Left renal pelvis (tissue), 4 donors: ENCODE measurements around the gene GOLPH3. TPM values are rescaled to one million over a fixed set of nuclear protein-coding genes. Genes with fewer than 3 reads are reported as not detected.
"Not testable (repeated sequence)": the region's sequence is repeated elsewhere in the genome, so short reads cannot be mapped to it uniquely, and the experiment has no call there.

Source experiments
- DNase-seq, 4 donors: peaks; one replicate each; pipeline ENCODE4 v3.0.0-alpha.2; 2013; ENCODE audit warnings: low read depth in 4 of 4, low spot score in 3 of 4
- polyA plus RNA-seq, 4 donors: library from polyadenylated mRNA; unstranded; fragments of 120-200 nt; gene quantifications; one replicate each; pipeline ENCODE4 v1.2.1, GENCODE V29; 2013; ENCODE audit not compliant: insufficient read length in 4 of 4

The GOLPH3 gene
- 100 to 1,000 TPM in 1 of 4 donors, 10 to 100 TPM in 3; 84.7 to 111 (median 91.8) TPM for polyA plus RNA-seq

DNA sequence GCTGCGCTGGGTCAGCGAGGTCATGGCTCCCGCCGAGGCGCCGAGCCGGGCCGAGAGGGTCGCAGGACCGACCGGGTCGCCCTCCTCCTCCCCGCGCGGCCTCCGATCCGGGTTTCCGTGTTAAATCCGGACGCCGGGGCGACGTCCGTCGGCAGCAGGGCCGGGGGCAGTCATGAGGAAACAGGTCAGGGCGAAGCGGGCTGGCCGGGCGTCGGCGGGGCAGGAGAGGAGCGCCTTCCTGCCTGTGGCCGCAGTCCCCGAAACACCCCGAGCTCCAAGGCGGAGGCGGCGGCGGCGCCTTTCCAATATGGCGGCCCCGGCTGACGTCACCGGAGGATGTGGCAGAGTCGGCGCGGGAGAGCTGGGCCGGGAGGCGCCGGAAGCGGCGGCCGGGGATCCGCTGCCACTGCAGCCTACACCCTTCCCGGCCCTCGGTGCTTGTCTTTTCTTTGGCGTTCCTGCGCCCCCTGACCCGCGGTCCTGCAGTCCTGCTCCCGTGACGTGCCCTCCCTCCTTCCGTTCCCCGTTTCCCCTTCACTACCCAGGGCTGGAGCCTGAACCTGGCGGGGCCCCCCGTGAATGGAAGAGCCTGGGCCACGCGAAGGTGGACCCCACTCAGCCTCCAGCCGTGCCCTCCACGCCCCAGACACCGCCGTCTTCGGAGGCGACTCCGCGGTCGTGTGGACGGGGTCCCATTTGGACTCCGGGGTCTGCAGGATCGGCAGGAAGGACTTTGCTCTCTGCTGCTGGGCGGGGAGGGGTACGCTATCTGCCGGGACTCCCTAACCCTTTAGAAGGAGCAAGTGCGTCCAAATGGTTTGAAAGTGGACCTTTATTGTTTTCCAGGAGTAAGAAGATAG is at the start of gene GOLPH3:
GOLPH3 (minus strand) TSS at position 309 of the 860 bp plus-strand sequence; CDS start at position 24, 285 bp downstream.
- DNase-seq: peak; percentile 61 to 72 (median 70)

DNA sequence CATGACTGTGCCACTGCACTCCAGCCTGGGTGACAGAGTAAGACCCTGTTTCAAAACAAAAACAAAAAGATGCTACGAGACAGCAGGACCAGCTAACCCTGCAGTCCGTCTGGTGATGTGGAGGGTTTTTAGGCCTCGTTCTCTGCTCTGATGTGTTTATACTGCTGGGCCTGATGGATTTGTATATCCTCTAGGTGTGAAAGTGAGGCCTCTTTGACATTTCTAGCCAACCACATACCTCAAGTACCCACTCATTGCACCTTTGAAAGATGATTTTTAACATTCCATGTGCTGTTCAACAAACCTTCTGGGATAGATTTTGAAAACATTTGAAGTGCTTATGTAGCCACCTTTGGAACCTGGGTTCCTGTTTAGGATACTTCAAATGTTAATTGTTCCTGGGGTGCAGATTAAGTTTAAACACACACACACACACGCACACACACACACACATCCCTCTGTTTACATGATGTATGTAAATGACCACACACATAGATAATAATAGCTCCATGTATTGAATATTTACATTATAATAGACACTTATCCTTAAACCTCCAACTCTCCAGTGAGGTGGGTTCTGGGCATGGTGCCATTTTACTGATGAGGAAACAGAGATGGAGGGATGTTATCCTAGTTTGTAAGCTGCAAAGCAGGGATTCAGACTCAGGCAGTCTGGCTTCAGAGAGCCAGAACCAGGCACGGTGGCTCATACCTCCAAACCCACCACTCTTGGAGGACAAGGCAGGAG is 48.8 kb upstream of the GOLPH3 start:
- DNase-seq: no peak

DNA sequence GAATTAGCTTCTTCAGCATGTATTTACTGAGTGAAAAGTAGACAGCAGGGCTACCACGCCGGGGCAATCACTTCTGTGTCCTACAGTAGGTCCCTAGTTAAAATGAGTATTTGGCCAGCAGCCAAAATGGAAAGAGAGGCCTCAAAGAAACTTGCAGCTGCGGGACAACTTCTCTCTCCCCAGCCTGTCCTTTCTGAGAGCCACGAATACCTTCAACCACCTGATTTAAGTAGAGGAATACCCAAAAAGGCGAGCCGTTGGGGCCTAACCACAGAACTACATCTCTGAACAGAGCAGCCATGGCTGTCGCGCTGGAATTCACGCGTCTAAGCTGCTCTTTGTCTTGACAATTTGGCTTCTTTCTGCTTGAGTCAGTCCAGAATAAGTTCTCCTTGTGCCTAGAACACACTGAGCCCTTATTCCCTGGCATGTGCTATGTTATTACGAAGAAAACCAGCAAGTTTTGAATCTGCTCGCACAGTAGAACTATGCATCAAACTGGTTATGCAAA is 43.8 kb upstream of the GOLPH3 start:
- no peak for DNase-seq

DNA sequence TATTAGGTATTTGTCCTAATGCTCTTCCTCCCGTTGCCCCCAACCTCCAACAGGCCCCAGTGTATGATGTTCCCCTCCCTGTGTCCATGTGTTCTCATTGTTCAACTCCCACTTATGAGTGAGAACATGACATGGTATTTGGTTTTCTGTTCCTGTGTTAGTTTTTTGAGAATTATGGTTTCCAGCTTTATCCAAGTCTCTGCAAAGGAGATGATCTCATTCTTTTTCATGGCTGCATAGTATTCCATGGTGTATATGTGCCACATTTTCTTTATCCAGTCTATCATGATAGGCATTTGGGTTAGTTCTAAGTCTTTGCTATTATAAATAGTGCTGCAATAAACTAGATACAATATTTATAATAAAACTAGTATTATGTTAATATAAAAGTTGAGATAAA is 40.2 kb upstream of the GOLPH3 start:
- not testable (repeated sequence) for DNase-seq

DNA sequence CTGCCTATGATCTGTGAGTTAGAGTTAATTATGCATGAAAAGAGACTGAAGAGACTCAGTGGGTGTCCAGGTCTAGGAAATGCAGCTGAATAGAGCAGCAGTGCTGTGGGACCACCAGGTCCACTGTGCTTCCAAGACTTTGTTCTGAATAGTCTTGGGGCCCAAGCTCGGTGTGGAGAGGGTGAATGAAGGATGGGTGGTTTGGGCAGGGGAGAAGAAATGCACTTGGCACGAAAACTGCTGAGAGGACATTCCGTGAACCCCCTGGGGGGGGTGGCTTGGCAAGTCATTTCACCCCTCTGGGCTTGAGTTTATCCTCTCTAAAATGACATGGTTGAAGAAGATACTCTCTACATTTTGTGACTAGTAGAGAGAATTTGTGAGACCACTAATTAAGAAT is 36.0 kb upstream of the GOLPH3 start:
- DNase-seq: no peak

DNA sequence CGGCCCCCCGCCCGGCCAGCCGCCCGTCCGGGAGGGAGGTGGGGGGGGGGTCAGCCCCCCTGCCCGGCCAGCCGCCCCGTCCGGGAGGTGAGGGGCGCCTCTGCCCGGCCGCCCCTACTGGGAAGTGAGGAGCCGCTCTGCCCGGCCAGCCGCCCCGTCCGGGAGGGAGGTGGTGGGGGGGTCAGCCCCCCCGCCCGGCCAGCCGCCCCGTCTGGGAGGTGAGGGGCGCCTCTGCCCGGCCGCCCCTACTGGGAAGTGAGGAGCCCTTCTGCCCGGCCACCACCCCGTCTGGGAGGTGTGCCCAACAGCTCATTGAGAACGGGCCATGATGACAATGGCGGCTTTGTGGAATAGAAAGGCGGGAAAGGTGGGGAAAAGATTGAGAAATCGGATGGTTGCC is 34.7 kb upstream of the GOLPH3 start:
- not testable (repeated sequence) for DNase-seq

DNA sequence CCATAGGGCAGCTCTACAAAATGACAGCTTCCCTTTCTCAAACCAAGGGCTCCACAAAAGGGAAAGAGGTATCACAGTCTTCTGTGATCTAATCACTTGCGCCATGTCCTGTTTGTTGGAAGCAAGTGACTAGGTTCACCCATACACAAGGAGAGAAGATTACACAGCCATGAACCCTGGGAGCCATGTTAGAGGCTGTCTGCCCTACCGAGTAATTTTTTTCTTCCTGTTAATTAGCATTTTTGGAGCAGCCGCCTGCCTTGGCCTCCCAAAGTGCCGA is 33.2 kb upstream of the GOLPH3 start:
- DNase-seq: no peak

DNA sequence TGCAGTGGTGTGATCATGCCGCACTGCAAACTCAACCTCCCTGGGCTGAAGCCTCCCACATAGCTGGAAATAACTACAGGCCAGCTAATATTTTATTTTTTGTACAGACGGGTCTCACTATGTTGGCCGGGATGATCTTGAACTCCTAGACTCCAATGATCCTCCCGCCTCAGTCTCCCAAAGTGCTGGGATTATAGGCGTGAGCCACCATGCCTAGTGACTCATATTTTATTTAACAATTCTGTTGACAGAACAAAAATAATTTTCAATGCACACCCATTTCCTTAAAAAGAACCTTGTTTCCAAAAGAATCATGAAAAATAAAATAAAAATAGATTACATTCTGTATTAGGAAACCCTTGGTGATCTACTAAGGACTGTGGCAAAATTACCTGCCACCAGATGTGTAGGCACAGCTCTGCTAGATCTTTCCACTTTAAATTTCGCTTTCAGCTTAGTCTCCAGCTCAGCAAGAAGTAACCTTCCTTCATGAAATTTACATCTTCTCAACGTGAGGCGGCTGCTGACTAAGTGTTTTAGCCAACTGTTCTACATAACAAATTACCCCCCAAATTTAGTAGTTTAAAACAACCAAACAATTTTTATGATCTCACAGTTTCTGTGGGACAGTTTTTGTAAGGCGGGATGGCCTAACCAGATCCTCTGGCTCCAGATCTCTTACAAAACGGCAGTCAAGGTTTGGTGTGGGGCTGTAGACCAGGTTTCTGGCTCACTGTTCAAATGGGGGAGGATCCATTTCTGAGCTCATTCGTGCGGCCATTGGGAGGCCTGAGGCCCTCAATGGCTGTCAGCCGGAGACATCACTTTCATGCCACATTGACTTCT is 32.6 kb upstream of the GOLPH3 start:
- DNase-seq: no peak

DNA sequence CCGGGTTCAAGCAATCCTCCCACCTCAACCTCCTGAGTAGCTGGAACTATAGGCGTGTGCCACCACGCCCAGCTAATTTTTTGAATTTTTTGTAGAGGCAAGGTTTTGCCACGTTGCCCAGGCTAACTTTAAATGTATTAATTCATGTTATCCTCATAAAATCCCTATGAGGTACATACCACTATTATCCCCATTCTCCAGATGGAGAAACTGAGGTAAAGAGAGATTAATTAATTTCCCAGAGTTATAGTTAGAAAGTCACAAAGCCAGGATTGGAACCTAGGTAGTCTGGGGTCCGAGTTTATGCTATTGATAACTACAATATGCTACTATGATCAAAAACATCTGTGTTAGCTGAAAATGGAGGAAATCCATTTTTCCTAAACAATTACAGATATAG is 31.9 kb upstream of the GOLPH3 start:
- DNase-seq: no peak

DNA sequence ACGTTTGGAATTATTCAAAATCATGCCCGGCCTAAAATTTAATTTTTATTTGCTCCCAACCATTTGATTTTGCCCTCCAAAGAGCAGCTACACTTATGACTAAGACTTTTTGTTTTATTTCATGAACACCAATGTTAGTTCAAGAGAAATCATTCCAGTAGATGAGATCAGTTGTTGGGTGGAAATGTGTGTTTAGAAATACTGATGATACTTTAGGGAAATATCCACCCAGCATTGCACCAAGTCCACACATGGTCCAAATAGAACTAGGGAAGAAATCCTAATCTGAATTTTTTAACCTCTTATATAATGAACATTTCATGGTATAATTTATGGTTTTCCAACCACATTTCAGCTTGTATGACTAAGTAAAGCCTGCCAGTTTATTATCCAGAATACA is 28.3 kb upstream of the GOLPH3 start:
- DNase-seq: no peak

DNA sequence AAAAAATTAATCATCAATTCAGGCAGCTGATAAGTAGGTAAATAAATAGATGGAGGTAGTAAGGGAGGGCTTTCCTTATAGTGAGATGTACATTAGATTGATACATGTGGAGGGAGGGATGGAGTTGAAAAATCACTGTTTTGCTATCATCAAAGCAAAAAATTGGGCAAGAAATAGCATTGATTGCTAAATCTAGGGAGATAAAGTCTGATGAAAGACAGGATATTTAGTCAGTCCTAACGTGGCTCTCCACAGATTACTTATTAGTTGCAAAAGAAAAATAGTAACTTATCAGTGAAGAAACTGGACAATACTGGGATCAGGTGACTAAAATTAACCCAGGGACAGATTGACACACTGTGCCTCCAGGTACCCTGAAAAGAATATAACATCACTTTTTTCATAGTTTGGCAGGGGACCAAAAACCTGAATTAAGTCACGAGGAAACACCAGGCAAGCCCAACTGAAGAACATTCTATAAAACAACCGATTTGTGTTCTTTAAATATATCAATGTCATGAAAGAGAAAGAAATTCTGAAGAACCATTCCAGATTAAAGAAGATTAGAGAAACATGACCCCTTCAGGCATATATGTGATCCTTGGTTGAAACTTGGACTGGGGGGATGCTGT is 27.1 kb upstream of the GOLPH3 start:
- no peak for DNase-seq

DNA sequence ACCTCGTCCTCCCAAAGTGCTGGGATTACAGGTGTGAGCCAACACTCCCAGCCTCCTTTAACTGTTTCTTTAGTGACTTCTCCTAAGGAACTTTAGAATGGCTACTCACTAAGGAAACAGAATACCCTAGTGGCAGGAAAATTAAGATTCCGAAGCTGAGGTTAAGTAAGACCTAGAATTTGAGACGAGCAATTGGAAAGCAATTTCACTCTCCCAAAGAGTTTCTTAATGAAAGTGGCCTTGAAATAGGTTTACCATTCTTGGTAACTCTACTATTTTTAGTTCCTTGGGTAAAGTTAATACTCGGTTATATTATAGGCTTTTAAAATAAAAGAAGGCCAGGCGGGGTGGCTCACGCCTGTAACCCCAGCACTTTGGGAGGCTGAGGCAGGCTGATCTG is 22.9 kb upstream of the GOLPH3 start:
- DNase-seq: no peak

DNA sequence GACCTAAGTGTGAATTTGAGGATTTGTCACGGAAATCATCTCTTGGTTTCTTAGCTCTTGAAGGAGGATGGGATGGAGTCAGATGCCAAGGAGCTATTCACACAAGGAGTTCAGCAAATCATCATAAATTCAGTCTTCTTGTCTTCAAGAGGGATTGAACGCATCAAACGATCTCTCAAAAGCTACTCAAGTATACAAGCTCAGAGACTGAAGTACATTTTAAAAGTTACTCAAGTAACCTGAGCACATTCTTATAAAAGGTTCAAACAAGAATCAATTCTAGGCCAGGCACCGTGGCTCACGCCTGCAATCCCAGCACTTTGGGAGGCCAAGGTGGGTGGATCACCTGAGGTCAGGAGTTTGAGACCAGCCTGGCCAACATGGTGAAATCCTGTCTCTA is 21.1 kb upstream of the GOLPH3 start:
- DNase-seq: no peak

DNA sequence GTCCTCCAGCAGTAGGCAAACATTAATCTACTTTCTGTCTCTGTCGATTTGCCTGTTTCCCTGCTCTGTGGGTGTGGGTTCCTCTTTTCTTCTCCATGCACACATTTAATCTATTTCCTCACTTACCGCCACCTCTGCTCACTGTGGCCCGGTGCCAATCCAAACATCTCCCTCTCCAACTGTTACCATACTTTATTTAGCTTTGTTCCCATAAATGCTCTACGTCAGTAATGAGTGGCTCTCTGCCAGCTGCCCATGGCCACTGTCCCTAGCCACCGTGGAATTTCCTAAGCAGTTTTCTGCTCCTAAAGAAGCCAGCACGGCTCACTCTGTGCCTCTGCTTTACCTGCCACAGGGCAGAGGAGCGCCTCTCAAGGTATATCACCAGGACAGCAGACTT is 19.5 kb upstream of the GOLPH3 start:
- peak in 2 of 4 donors; percentile 44 to 52 for DNase-seq

DNA sequence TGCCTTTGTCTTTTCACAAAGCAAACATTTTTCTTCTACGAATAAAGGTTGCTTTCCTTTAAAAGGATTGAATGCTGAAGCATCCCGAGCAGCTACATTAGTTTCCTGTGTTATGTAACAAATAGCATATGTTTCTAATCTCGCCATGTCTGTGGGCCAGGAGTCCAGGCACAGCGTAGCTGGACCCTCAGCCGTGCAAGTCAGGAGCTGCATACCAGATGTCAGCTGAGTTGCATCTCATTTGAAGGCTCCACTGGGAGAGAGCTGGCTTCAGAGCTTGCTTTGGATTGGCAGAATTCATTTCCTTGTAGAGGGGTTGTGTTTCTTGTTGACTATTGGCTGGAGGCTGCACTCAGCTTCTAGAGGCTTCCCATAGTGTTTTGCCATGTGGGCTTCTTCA is 16.0 kb upstream of the GOLPH3 start:
- DNase-seq: peak in 1 of 4 donors; percentile 40

DNA sequence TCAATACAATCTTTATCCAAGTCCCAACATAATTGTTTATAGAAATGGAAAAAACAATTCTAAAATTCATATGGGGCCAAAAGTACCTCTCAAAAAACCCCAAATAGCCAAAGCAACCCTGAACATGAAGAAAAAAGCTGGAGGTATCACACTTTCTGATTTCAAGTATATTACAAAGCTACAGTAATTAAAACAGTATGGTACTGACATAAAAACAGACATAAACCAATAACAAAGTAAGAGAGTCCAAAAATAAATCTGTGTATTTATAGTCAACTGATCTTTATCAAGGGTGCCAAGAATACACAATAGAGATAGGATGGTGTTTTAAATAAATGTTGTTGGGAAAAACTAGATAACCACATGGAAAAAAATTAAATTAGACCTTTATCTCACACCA is 13.6 kb upstream of the GOLPH3 start:
- no peak for DNase-seq

DNA sequence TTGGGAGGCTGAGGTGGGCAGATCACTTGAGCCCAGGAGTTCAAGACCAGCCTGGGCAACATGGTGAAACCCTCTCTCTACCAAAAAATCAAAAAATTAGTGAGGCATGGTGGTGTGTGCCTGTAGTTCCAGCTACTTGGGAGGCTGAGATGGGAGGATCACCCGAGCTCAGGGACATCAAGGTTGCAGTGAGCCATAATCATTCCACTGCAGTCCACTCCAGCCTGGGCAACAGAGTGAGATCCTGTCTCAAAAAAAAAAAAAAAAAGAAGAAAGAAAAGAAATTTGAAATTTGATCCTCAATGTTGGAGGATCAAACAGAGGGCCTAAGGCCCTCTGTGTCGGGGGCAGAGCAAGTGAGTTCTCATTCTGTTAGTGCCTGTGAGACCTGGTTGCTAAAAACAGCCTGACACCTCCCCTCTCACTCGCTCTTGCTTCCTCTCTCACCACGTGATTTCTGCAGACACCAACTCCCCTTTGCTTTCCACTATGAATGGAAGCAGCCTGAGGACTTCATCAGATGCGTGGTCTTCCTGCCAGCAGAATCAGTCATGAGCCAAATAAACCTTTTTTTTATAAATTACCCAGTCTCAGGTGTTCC is 8.4 kb upstream of the GOLPH3 start:
- no peak for DNase-seq

DNA sequence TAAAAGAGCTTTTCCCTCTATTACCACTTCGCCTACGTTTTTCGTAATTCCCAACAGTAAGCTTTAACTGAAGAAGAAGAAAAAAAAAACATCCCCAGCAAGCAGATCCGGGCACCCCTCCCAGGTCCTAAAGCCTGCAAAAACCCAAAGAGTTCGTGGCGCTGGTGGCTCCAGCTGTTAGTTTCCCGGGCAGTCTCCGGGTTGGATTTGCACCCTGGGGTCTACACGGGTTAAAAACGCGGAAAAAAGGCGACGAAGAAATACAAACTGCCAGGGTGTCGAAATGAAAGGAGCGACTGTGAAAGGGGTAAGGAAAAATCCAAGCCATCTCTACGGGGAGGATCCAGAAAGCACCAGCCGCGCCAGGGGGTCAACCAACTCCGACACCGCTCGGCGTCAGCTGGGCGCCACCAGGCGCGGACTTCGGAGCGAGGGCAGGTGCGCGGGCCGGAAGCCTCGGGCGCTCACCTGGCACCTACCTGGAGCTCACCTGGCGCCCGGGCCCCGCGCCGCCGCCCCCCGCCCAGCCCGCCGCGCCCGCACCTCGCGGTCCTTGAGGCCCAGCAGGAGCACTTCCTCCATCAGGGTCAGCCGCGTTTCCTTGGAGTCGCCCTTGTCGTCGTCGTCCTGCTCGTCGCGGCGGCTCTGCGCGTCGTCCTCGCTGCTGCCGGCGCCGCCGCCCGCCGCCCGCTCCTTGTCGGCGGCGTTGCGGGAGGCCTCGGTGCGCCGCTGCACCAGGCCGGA is 680 bp downstream of the GOLPH3 start:
- DNase-seq: peak; percentile 56 to 63 (median 58)

DNA sequence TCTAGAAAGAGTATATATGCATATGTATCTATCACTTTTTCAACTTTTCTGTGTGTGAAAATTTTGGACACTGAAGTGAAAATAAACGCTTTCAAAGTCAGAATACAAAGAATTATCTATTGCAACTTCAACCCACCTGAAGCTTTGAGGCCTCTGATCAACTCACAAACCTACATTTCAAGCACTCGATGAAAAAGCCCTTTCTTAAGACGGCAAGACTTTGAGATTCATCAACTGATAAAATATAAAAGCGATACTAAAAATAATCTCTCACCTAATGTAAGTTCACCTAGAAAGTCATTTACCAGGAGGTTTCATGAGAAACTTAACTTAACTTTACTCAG is 1.2 kb downstream of the GOLPH3 start:
- peak in 1 of 4 donors; percentile 32 for DNase-seq
